ENCODE data around the gene SMURF2.
"Not testable (repeated sequence)": the region's sequence is repeated elsewhere in the genome, so short reads cannot be mapped to it uniquely, and the experiment has no call there.

GRCh38 chr17:64670843-64671590, 8.9 kb upstream of the SMURF2 start:
- not testable (repeated sequence) for TF ChIP-seq CTCF (conservative IDR thresholded peaks at IDR 0.05 in 1 of 2, IDR thresholded peaks at IDR 0.05 in 1 of 2; ENCODE audit: low read depth in 1 of 2, low read length in 2 of 2); EZH2 (IDR thresholded peaks at IDR 0.05; ENCODE audit: low read length, missing control alignments)
